ENCODE results near the gene EME1. TPM values are rescaled to one million over a fixed set of nuclear protein-coding genes. Genes with fewer than 3 reads are reported as not detected.
A peak's percentile ranks its signal among the peaks of the same experiment; 100 is the strongest.
"Not testable (repeated sequence)": the region's sequence is repeated elsewhere in the genome, so short reads cannot be mapped to it uniquely, and the experiment has no call there.

The EME1 gene
- polyA plus RNA-seq, 1 experiment: 5.9 TPM

DNA sequence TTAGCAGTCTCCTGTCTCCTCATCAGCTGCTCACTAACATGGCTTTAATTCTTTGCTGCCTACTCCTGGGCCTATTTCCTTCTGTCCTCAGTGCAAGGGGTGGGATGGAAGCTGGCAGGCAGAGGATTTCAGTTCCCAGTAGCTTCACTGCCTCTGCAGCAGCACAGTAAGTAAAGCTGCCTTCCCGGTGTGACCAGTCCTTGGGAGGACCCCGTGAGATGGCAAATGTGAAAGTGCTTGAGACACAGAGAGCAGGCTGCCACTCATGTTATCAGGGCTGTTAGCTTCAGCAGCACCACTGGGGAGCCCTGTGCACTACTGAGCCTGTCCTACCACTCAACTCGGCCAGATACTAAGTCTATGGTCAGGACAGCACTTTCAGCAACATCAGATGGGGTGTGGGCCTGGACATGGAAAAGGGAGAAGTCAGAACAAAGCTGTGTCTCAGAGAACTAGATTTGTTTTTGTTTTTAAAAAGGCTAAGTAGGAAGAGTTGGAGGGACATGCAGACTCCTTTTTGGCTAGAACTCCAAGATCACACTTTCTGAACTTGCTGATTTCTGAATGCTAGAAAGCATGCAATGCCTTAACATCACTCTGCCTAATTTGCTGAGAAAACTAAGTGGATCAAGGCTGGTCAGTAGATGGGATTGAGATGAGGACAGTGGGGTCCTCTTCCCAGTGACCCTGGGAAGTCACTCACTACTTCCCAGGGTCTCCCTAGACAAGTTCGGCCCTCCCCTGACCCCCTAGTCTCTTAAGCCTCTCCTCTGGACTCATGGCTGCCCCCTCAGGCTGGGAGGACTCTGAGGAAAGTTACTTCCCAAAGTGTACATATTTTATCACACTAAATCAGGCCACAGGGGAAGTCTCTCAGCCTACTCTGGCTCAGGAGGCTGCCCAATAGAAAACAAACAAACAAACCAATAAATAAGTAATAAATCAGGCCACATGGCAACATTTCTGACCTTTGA lies 54.1 kb downstream of the EME1 start:
- ChIA-PET CTCF (interaction anchor here (0.8 to 1.6 kb wide), 4 partner anchors 10 to 52 kb away, joined by 3 to 5 read pairs (median 4); partner anchors contain the start of gene LRRC59), POLR2A (interaction anchor here (0.7 kb wide), 1 partner anchor 31 kb away, joined by 5 read pairs; no protein-coding TSS in a partner anchor)
- Histone ChIP-seq H3K27me3 (ENCODE audit: control insufficient read depth, insufficient read depth, low read length) (no peaks in the 10 kb centered on the region), H3K36me3 (ENCODE audit: control insufficient read depth, insufficient read depth, low read length) (no peaks in the 10 kb centered on the region), H3K4me3 (ENCODE audit: low read depth, low read length) (peak overlapping the region; percentile 65)
- TF ChIP-seq, protein P1, sequence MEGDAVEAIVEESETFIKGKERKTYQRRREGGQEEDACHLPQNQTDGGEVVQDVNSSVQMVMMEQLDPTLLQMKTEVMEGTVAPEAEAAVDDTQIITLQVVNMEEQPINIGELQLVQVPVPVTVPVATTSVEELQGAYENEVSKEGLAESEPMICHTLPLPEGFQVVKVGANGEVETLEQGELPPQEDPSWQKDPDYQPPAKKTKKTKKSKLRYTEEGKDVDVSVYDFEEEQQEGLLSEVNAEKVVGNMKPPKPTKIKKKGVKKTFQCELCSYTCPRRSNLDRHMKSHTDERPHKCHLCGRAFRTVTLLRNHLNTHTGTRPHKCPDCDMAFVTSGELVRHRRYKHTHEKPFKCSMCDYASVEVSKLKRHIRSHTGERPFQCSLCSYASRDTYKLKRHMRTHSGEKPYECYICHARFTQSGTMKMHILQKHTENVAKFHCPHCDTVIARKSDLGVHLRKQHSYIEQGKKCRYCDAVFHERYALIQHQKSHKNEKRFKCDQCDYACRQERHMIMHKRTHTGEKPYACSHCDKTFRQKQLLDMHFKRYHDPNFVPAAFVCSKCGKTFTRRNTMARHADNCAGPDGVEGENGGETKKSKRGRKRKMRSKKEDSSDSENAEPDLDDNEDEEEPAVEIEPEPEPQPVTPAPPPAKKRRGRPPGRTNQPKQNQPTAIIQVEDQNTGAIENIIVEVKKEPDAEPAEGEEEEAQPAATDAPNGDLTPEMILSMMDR (IDR thresholded peaks at IDR 0.05; ENCODE audit: insufficient read depth, low read depth, low read length): peak; percentile 31; the same call in 1 of the 2 replicates
- DNase-seq (ENCODE audit: low read depth): no peak

DNA sequence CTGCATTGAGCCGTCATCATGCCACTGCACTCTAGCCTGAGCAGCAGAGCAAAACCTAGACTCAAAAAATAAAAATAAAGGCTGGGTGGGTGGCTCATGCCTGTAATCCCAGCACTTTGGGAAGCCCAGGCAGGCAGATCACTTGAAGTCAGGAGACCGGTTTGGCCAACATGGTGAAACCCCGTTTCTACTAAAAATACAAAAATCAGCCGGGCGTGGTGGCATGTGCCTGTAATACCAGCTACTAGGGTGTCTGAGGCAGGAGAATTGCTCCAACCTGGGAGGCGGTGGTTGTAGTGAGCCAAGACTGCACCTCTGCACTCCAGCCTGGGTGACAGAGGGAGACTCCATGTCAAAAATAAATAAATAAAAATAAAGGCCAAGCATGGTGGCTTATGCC lies 55.1 kb downstream of the EME1 start:
- DNase-seq (ENCODE audit: low read depth); H3K27me3 ChIP-seq (ENCODE audit: control insufficient read depth, insufficient read depth, low read length); H3K4me3 ChIP-seq (ENCODE audit: low read depth, low read length); CTCF ChIA-PET; H3K36me3 ChIP-seq (ENCODE audit: control insufficient read depth, insufficient read depth, low read length); POLR2A ChIA-PET: not testable (repeated sequence)

DNA sequence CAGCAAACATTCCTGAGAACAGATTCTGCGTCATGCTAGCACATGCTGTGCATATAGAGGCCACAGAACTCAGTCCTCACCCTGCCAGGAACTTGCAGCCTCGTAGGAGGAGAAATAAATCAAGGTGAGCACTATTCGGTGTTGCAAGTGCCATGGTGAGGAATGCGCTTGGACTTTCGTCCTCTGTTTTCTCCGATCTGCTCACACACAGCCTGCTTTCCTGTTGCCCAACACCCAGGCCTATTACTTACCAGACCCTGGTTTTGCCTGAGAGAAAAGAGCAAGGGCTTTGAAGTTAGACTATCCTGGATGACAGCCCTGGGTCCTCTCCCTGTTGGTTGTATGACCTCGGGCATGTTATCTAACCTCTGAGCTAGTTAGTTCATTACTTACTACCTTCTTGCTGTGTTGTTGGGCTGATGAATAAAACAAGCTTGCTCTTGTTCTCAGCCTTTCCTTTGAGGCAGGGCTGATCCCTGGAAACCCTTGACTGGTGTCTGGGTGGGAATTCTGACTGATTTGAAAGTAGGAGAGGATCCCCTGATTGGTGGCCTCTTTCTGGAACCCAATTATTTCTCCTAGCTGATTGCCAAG lies 55.9 kb downstream of the EME1 start:
- ChIA-PET POLR2A (no interaction called here), CTCF (interaction anchor here (1.4 kb wide), 1 partner anchor 32 kb away, joined by 6 read pairs; the partner anchor contains the start of gene LRRC59)

DNA sequence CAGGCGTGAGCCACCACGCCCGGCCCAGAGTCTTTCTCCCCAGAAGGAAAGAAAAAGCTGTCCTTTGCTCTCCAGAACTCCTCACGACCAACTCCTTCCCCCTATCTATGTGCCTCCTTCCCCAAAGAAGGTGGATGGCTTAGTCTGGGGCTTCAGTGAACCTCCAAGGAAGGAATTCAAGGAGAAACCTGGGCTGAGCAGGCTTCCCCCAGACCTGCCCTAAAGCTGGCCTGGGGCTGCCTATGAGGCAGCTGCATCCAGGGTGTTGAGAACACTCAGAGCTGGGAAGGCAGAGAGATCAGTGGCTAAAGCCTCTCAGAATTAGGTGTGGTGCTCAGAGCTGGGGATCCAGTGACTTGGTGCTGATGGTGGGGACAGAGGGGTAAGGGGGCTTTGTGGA lies 56.8 kb downstream of the EME1 start:
- CTCF ChIA-PET: interaction anchor here (1.2 to 1.4 kb wide), 2 partner anchors 31 to 33 kb away, joined by 3 to 6 read pairs; partner anchors contain the start of gene LRRC59
- DNase-seq (ENCODE audit: low read depth): no peak
- TF ChIP-seq, protein P1 (IDR thresholded peaks at IDR 0.05; ENCODE audit: insufficient read depth, low read depth, low read length): no peak
- POLR2A ChIA-PET: no interaction called here
- Histone ChIP-seq H3K27me3 (ENCODE audit: control insufficient read depth, insufficient read depth, low read length) (no peaks in the 10 kb centered on the region), H3K4me3 (ENCODE audit: low read depth, low read length) (no peak overlapping the region), H3K36me3 (ENCODE audit: control insufficient read depth, insufficient read depth, low read length) (no peaks in the 10 kb centered on the region)

More for the DNA sequence above, 55.9 kb downstream of the EME1 start:
- H3K4me3 ChIP-seq (ENCODE audit: low read depth, low read length): no peak overlapping the region
- H3K27me3 ChIP-seq (ENCODE audit: control insufficient read depth, insufficient read depth, low read length): no peaks in the 10 kb centered on the region
- no peaks in the 10 kb centered on the region for H3K36me3 ChIP-seq (ENCODE audit: control insufficient read depth, insufficient read depth, low read length)
- TF ChIP-seq, protein P1 (IDR thresholded peaks at IDR 0.05; ENCODE audit: insufficient read depth, low read depth, low read length): no peak
- no peak for DNase-seq (ENCODE audit: low read depth)

Small RNA genes lying within 50 kb of the gene (small RNA-seq; reads per million reads assigned to genes)
- not detected for gene RF00019 (ENCODE audit: insufficient read length, low read depth, low replicate concordance)

Other genes starting within 250 kb of the EME1 start
- 2.7 and 5.3 TPM in 2 replicates for gene SAMD14, start 243.1 kb upstream of the EME1 start, polyA plus RNA-seq (2011; rRNA removed)
- 17.2 and 19.3 TPM in 2 replicates for gene PPP1R9B, start 222.6 kb upstream of the EME1 start, polyA plus RNA-seq (2011; rRNA removed)
- 0.09 and 0.40 TPM in 2 replicates for gene SGCA, start 207.2 kb upstream of the EME1 start, polyA plus RNA-seq (2011; rRNA removed)
- 1,679 and 2,161 TPM in 2 replicates for gene COL1A1, start 171.6 kb upstream of the EME1 start, polyA plus RNA-seq (2011; rRNA removed)
- gene TMEM92, start 98.8 kb upstream of the EME1 start, polyA plus RNA-seq (2011; rRNA removed): 0.58 and 0.67 TPM in 2 replicates
- gene XYLT2, start 27.1 kb upstream of the EME1 start, polyA plus RNA-seq (2011; rRNA removed): 15.4 and 25.0 TPM in 2 replicates
- gene MRPL27, start within 50 bp of the EME1 start, polyA plus RNA-seq (2011; rRNA removed): 115 and 142 TPM in 2 replicates
- gene LRRC59, start 24.3 kb downstream of the EME1 start, polyA plus RNA-seq (2011; rRNA removed): 110 and 119 TPM in 2 replicates
- gene ACSF2, start 53.0 kb downstream of the EME1 start, polyA plus RNA-seq (2011; rRNA removed): 19.9 and 25.4 TPM in 2 replicates
- gene CHAD, start 95.7 kb downstream of the EME1 start, polyA plus RNA-seq (2011; rRNA removed): not detected in 2 replicates
- 17.5 and 22.6 TPM in 2 replicates for gene RSAD1, start 105.6 kb downstream of the EME1 start, polyA plus RNA-seq (2011; rRNA removed)
- 0.54 and 0.67 TPM in 2 replicates for gene MYCBPAP, start 135.2 kb downstream of the EME1 start, polyA plus RNA-seq (2011; rRNA removed)
- not detected in 2 replicates for gene EPN3, start 159.5 kb downstream of the EME1 start, polyA plus RNA-seq (2011; rRNA removed)
- gene SPATA20, start 173.9 kb downstream of the EME1 start, polyA plus RNA-seq (2011; rRNA removed): 27.7 and 46.4 TPM in 2 replicates
- 0.01 and 0.02 TPM in 2 replicates for gene CACNA1G, start 187.5 kb downstream of the EME1 start, polyA plus RNA-seq (2011; rRNA removed)

Measured in BJ (cell line).